Fibroblast of the aortic adventitia (primary cell): Measurements from ENCODE around the gene KLK12. TPM values are rescaled to one million over a fixed set of nuclear protein-coding genes. Genes with fewer than 3 reads are reported as not detected.

Experiments
- DNase-seq: peaks from one replicate; pipeline ENCODE4 v3.0.0-alpha.2; 2010; ENCODE audit warnings: low read depth
- H3K4me3 ChIP-seq: 2 replicates; pipeline ENCODE4 v1.5.1; 2011; ENCODE audit warnings: low read depth, mild to moderate bottlenecking, control low read depth, low read length, moderate library complexity
- total RNA-seq: library from RNA; depleted of rRNA; stranded (reverse); fragments of >200 nt; gene quantifications from 2 replicates; pipeline ENCODE4 v1.2.3, GENCODE V29; 2012; ENCODE audit warnings: low replicate concordance
- TF ChIP-seq, protein P1 (sequence below): IDR thresholded peaks from 2 replicates; pipeline ENCODE4 v1.5.1; 2011; ENCODE audit warnings: mild to moderate bottlenecking, low read length, control low read depth, inconsistent platforms; ENCODE audit not compliant: insufficient read depth

The KLK12 gene
- total RNA-seq, 1 donor, result not detected

DNA sequence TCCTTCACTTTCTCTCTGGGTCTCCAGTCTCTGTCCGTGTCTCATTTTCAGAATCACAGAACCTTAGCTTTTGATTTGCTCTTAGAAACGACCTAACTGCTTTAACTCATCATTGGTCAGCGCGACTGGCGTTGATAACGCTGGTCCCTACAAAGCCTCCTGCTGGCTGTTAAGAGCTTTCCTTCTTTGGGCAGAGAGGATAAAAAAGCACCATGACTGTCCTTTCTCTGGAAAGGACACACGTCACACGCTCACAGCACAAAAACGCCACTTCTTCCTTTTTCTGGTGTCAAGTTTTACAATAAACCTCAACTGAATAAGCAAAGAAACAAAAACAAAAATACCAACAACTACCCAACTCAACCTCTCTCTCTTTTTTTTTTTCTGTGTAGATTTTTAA lies 1.7 kb upstream of the KLK12 start:
- TF ChIP-seq, protein P1, sequence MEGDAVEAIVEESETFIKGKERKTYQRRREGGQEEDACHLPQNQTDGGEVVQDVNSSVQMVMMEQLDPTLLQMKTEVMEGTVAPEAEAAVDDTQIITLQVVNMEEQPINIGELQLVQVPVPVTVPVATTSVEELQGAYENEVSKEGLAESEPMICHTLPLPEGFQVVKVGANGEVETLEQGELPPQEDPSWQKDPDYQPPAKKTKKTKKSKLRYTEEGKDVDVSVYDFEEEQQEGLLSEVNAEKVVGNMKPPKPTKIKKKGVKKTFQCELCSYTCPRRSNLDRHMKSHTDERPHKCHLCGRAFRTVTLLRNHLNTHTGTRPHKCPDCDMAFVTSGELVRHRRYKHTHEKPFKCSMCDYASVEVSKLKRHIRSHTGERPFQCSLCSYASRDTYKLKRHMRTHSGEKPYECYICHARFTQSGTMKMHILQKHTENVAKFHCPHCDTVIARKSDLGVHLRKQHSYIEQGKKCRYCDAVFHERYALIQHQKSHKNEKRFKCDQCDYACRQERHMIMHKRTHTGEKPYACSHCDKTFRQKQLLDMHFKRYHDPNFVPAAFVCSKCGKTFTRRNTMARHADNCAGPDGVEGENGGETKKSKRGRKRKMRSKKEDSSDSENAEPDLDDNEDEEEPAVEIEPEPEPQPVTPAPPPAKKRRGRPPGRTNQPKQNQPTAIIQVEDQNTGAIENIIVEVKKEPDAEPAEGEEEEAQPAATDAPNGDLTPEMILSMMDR, result no peak
- no peak for DNase-seq
- no peak overlapping the region for H3K4me3 ChIP-seq

DNA sequence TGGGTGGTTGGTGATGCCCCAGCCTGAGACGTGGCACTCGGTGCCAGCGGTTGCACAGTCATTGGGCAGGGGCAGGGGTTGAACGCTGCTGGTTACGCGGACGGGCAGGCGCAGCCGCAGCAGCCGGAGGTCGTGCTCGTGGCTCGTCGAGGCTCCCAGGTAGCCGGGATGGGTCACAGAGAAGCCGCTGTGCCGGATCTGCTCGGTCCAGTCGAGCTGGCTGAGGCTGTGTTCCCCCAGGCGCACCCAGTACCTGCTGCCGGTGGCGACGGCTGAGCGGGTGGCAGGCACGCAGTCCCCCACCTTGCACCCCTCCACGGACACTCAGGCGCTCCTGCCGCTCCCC lies 2.9 kb downstream of the KLK12 start:
- TF ChIP-seq, protein P1, result no peak
- no peak for DNase-seq
- no peak overlapping the region for H3K4me3 ChIP-seq

DNA sequence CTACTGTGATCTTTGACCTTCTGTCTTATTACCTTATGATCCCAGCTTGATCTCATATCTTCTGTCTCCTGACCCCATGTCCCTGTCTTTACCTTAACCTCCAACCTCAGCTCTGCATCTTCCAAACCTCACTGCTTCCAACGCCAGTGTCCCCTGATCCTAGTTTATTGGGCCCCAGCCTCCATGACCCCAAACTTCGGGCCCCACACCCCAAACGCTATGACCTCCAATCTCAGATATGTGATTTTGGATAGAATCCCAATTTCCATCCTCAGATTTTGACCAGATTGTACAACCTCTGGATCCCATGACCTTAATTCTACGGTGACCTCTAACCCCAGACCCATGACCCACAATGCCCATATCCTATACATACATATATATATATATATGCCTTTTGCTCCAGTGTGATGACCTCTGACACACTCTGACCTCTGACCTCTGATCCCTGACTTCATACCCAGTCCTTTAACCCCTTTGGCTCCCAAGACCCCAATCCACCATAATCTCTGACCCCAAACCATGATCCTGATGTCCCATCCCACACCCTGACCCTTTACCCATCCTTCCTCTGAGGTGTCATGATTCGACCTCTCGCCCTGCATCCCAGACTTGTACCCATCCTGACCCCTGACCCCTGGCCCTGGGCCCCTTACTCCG lies 3.5 kb downstream of the KLK12 start:
- TF ChIP-seq, protein P1, result no peak
- no peak overlapping the region for H3K4me3 ChIP-seq
- DNase-seq, result no peak

DNA sequence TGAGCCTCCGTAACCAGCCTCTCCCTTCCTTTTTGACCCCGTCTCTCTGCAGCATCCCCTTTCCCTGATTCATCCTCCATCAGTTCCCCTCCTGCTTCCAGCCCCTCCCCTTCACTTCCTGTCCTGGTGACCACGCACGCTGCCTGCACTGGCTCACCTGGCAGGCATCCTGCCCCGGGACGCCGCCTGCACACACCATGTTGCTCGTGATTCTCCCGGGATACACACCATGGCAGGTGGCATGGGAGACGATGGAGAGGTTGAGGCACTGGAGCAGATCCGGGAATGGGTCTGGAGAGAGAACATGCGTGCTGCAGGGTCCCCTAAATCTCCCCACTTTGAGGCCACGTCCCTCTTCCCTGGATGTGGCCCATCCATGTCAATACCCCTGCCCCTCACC lies 4.2 kb downstream of the KLK12 start:
- no peak for DNase-seq
- H3K4me3 ChIP-seq, result no peak overlapping the region
- TF ChIP-seq, protein P1, result no peak

DNA sequence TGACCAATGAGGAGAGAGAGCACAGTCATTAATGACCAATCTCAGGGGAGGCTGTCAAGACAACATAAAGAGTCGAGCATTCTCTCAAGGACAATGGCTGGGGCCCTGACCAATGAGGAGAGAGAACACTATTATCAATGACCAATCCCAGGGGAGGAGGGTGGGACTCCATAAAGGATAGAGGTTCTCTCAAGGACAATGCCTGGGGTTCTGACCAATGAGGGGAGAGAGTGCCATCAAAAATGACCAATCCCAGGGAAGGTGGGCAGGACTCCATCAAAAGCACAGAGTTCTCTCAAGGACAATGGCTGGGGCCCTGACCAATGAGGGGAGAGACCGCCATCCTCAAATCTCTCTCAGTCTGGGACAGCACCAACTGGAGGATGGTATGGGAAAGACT lies 5.1 kb downstream of the KLK12 start:
- no peak for DNase-seq
- TF ChIP-seq, protein P1, result no peak
- no peak overlapping the region for H3K4me3 ChIP-seq

DNA sequence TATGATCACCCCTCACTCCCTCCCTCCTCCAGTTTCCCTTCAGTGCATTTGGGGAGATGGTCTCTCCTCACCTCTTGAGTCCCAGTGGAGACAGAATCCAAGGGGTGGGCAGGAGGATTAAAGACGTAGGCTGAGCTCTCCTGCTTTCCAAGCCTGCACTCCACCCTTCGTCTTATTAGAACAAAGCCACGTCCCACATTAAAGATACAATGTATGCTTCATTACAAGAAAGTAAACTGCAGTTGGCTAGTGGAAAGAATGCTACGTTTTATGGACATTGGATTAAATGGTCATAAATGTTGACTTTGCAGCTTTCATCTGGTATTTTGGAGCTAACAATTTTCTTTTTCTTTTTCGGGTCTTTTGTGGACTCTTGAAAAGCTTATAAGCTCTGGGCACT lies 6.9 kb downstream of the KLK12 start:
- no peak overlapping the region for H3K4me3 ChIP-seq
- TF ChIP-seq, protein P1, result no peak
- DNase-seq, result no peak
